Epithelial cell of esophagus (primary cell): ENCODE results near the gene SLC7A1.

ENCODE experiments used
- DNase-seq: peaks from one replicate; pipeline ENCODE4 v3.0.0; 2010; ENCODE audit warnings: low read depth
- H3K4me3 ChIP-seq: 2 replicates; pipeline ENCODE4 v1.5.1; 2011; ENCODE audit warnings: mild to moderate bottlenecking, low read length, control low read depth
- TF ChIP-seq, protein P1 (sequence below): IDR thresholded peaks from 2 replicates; pipeline ENCODE4 v1.5.1; 2011; ENCODE audit warnings: low read depth, mild to moderate bottlenecking, low read length, control low read depth, inconsistent platforms; ENCODE audit not compliant: insufficient read depth; ENCODE audit errors: missing control alignments

SLC7A1 gene

DNA sequence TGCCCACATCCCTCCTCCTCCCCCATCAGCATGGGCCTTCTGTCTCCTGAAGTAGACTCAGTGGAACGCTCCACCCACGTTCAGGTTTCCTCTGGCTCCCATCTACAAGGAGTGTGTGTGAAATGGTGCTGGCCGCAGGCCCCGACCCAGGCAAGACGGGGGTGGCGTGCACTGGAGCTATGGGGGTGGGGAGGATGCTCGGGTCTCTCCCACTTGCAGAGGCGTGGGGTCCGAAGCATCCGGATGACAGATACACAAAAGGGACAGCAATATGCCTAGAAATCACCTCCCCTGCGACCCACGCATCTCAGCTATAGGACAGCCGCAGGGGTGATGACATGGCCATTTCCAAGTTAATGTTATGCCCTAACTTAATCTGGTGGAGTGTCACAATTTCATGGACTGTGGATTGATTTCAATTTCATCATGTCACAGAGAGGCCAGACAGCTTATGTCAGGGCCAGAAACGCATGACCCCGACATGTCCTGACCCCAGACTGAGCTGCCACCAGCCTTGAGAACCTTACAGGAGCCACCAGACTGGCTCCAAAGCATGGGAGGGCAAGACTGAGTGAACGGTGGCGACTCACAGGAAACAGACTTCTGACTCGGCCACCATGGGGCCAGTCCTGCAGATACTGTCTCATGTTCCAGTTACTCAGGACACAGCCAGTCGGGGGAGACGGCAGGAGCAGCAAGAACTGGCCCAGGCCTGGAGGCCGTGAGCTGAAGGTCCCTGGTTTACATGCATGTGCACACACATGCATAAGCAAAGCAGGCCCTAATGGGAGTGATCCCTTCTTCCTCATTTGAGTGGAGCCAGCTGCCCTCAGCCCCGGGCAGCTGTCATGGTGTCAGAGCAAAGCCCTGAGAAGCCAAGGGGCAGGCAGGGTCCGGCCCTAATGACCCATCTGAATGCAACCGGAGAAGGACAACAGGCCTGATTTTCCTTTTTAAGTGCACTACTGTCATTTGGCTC lies 82.2 kb downstream of the SLC7A1 start:
- TF ChIP-seq, protein P1, sequence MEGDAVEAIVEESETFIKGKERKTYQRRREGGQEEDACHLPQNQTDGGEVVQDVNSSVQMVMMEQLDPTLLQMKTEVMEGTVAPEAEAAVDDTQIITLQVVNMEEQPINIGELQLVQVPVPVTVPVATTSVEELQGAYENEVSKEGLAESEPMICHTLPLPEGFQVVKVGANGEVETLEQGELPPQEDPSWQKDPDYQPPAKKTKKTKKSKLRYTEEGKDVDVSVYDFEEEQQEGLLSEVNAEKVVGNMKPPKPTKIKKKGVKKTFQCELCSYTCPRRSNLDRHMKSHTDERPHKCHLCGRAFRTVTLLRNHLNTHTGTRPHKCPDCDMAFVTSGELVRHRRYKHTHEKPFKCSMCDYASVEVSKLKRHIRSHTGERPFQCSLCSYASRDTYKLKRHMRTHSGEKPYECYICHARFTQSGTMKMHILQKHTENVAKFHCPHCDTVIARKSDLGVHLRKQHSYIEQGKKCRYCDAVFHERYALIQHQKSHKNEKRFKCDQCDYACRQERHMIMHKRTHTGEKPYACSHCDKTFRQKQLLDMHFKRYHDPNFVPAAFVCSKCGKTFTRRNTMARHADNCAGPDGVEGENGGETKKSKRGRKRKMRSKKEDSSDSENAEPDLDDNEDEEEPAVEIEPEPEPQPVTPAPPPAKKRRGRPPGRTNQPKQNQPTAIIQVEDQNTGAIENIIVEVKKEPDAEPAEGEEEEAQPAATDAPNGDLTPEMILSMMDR = no peak
- no peak for DNase-seq
- H3K4me3 ChIP-seq = no peak overlapping the region

DNA sequence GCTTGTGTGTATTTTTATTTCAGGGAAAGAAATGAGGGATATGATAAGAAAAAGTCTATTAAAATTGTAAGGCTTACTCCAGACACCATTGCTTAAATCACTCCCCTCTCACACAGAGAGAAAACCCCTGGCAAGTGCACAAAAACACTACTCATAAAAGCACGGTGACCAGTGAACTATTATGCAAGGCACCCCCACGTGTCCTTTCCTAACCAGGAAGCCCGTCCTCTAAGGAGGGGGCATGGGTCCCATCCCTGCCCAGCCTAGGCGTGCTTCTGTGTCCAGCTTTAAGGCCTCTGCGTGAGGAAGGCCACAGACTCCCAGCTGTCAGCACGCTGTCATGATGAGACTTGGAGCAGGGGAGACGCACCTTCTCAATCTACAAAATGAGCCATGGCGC lies 83.5 kb downstream of the SLC7A1 start:
- TF ChIP-seq, protein P1 = no peak
- DNase-seq = no peak
- no peak overlapping the region for H3K4me3 ChIP-seq

DNA sequence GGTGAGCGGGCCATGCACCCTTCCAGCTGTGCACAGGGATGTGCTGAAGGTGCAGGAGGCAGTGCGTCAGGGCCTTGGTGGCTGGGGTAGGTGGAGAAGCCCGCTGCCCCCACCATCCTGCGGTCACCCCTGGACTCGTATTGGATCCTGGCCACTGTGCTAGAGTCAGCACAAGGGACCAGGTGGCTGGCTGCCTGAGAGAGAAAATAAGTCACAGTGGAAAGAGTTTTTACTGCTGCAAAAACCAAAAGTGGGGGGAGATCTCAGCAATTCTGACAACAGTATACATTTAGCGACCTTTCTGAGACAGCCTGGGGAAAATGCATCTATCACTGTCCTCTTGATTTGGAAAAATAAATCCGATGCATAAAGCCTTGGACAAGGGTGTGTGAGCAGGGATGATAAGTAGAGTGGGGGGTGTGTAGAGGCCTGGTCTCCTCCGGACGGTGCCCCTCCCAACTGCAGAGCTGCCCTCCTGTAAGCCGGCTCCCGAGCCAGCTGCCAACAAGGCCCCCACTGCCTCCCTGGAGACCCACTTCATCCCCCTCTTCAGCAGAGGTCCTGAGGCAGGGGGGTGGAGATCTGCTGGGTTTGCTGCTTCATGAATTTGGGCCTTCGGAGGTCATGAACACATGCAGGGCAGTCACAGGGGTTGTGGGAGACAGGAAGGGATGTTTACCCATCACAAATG lies 84.2 kb downstream of the SLC7A1 start:
- H3K4me3 ChIP-seq = no peak overlapping the region
- DNase-seq = no peak
- TF ChIP-seq, protein P1 = no peak

DNA sequence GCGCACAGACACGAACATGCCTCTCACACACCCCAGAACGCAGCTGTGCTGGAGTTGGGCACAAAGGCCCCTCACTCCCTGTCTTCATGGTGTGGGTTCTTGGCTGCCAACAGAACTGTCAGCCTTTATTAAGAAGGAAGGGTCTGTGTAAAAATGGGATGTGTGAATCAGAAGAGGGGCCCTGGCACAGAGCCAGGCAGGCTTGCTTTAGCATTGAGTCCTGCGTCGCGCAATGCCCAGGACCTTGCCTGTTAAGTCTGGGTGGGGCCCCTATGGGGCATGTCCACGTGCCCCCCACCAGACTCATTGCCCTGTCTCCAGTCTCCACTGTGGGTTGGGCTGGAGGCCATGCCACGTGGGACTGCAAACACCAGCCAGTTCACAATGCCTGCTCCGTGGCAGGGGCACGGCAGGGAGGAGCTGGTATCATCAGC lies 84.8 kb downstream of the SLC7A1 start:
- TF ChIP-seq, protein P1 = no peak
- no peak overlapping the region for H3K4me3 ChIP-seq
- no peak for DNase-seq

DNA sequence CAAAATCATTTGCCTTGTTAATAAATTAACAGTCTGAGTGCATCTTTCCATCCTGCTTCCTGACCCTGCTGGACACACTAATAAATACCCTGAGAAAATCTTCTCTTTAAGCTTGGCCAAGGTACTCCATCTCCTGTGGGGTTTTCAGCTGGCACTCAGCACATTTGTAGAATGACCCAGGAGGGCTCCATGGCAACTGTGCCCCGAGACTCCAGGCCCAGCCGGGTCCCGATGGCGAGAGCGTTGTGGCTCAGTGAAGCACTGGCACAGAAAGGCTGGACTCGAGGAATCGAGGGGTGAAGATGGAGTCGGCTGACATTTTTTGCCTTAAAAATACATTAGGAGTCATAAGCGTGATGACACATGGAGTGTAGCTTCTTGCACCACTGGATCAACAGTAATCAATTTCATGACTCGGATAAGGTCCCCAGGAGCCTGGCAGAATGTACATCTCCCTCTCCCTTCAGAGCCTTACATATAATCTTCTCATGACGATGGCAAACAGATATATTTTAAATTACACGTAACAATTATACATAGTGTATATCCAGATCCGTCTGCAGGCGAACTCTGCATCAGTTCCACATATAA lies 85.4 kb downstream of the SLC7A1 start:
- H3K4me3 ChIP-seq = no peak overlapping the region
- TF ChIP-seq, protein P1 = no peak
- DNase-seq = peak; percentile 34

DNA sequence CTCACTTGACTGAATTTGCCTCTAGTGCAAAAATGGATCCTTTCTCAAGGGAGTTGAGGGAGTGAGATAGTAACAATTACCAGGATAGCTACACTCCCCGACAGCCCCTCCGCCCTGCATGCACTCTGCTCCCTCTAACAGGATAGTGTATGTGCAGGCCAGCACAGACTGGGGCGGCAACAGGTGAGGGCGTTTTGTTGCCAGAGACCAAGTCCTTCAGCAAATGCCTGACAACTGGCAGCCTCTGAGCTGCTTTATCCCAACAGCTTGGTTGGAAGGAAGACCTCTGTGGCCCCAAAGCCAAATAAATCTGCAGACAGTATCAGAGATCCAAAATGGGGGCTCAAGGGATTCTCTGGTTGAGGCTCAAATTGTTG lies 86.6 kb downstream of the SLC7A1 start:
- no peak overlapping the region for H3K4me3 ChIP-seq
- TF ChIP-seq, protein P1 = no peak
- DNase-seq = no peak
